K562 (cell line): Measurements from ENCODE around the gene MDK. TPM values are rescaled to one million over a fixed set of nuclear protein-coding genes. Genes with fewer than 3 reads are reported as not detected.

Experiments
- AFF4 ChIP-seq: sonication (generic); formaldehyde crosslinking; IDR thresholded peaks from 2 replicates; pipeline ENCODE4 v1.8.0; 2023; ENCODE audit warnings: mild to moderate bottlenecking, missing genetic modification reagents
- CTBP1 ChIP-seq: fragments of 450-650 bp; IDR thresholded peaks from 2 replicates; pipeline ENCODE4 v1.6.1; 2016; ENCODE audit warnings: borderline replicate concordance
- ESRRA ChIP-seq: fragments of 450-650 bp; IDR thresholded peaks from 2 replicates; pipeline ENCODE4 v1.6.1; 2014; ENCODE audit warnings: low read depth, mild to moderate bottlenecking, moderate library complexity, borderline replicate concordance
- ETS1 ChIP-seq: conservative IDR thresholded peaks from 2 replicates; pipeline ENCODE4 v1.6.1; 2011; ENCODE audit warnings: low read depth, mild to moderate bottlenecking, low read length; ENCODE audit not compliant: control insufficient read depth
- HNRNPLL ChIP-seq: fragments of 200-400 bp; formaldehyde crosslinking; IDR thresholded peaks from 2 replicates; pipeline ENCODE4 v1.6.1; 2017; ENCODE audit warnings: low read length, low read depth, mild to moderate bottlenecking; ENCODE audit not compliant: poor library complexity, severe bottlenecking
- KAT7 ChIP-seq: sonication (generic); formaldehyde crosslinking; IDR thresholded peaks from 2 replicates; pipeline ENCODE4 v1.8.0; 2022; ENCODE audit warnings: missing genetic modification reagents, mild to moderate bottlenecking, borderline replicate concordance
- PREB ChIP-seq: sonication (generic); formaldehyde crosslinking; IDR thresholded peaks from 2 replicates; pipeline ENCODE4 v1.8.1; 2023; ENCODE audit warnings: mild to moderate bottlenecking, missing genetic modification reagents
- SAFB ChIP-seq: fragments of 200-400 bp; formaldehyde crosslinking; IDR thresholded peaks from 2 replicates; pipeline ENCODE4 v1.6.1; 2017; ENCODE audit warnings: low read depth, low read length, borderline replicate concordance
- SIN3B ChIP-seq: fragments of 450-650 bp; IDR thresholded peaks from 2 replicates; pipeline ENCODE4 v1.6.1; 2017; ENCODE audit warnings: low read depth, mild to moderate bottlenecking, moderate library complexity
- SMAD4 ChIP-seq: fragments of 250-450 bp; sonication (Bioruptor Pico); conservative IDR thresholded peaks from 2 replicates; pipeline ENCODE4 v1.8.0; 2021; ENCODE audit warnings: inconsistent platforms, mild to moderate bottlenecking, moderate library complexity
- SUPT5H ChIP-seq: fragments of 450-650 bp; IDR thresholded peaks from 2 replicates; pipeline ENCODE4 v1.6.1; 2016
- THAP7 ChIP-seq: fragments of 250-450 bp; sonication (Bioruptor Pico); IDR thresholded peaks from 2 replicates; pipeline ENCODE4 v1.5.0; 2021
- ZNF224 ChIP-seq: sonication (generic); formaldehyde crosslinking; IDR thresholded peaks from 2 replicates; pipeline ENCODE4 v1.8.0; 2022; ENCODE audit warnings: mild to moderate bottlenecking, missing genetic modification reagents
- ZNF717 ChIP-seq: fragments of 250-450 bp; sonication (Bioruptor Pico); IDR thresholded peaks from 2 replicates; pipeline ENCODE4 v1.5.0; 2021
- polyA plus RNA-seq, 8 experiments: library from polyadenylated mRNA; depleted of rRNA in 4 of 8; stranded (reverse) in 5 of 8; unstranded in 3 of 8; fragments of >200 nt; fragmentation: Nextera tagmentation in 2 of 8; fragmentation: Illumina TruSeq in 1 of 8; extraction: Ambion mirVana in 2 of 8; extraction: Trizol in 1 of 8; gene quantifications; 2 replicates each; pipeline versions ENCODE4 v1.2.1 to v1.2.3, GENCODE V29; 2011 to 2014; ENCODE audit warnings: inconsistent platforms in 1 of 8, missing spikeins in 1 of 8
- total RNA-seq, 7 experiments: library from RNA; depleted of rRNA in 6 of 7; stranded (reverse); fragments of >200 nt in 6 of 7; fragmentation: Illumina TruSeq in 2 of 7; extraction: Trizol in 2 of 7; gene quantifications; 2 replicates each; pipeline versions ENCODE4 v1.2.1 to v1.2.3, GENCODE V29; 2011 to 2021; ENCODE audit warnings: low replicate concordance in 1 of 7
- TF ChIP-seq, protein P1 (sequence below): sonication (generic); formaldehyde crosslinking; IDR thresholded peaks from 2 replicates; pipeline ENCODE4 v1.8.0; 2022; ENCODE audit warnings: mild to moderate bottlenecking, missing genetic modification reagents, borderline replicate concordance
- TF ChIP-seq, protein P2 (sequence below): fragments of 450-650 bp; IDR thresholded peaks from 2 replicates; pipeline ENCODE4 v1.6.1; 2016; ENCODE audit warnings: missing biosample characterization, missing genetic modification characterization

Gene MDK
- total and polyA plus RNA-seq, 9 of the 15 experiments (the other 6 are each of a cell fraction or from before 2014, with no cell fraction given) = 20.7 to 700 (median 350) TPM

GRCh38 chr11:46381048-46381818 lies at the start of gene MDK (continued):
- TF ChIP-seq ETS1 (peak; percentile 14; the same call in 1 of the 2 replicates), ZNF717 (CRISPR knock-in tag) (peak; percentile 72; the same call in 1 of the 2 replicates), SIN3B (no peak), SMAD4 (CRISPR knock-in tag) (no peak; the same call in 1 of the 2 replicates), ZNF224 (CRISPR knock-in tag) (peak; percentile 66; the same call in 1 of the 2 replicates), THAP7 (CRISPR knock-in tag) (peak; percentile 58; the same call in 1 of the 2 replicates), CTBP1 (0 out of 2 replicates have a peak, but pooled peaks have one; percentile 29), SAFB (peak; percentile 56; the same call in 1 of the 2 replicates), SUPT5H (peak; percentile 33; the same call in 1 of the 2 replicates), ESRRA (peak; percentile 3; the same call in 1 of the 2 replicates), AFF4 (CRISPR knock-in tag) (peak; percentile 61; the same call in 1 of the 2 replicates), KAT7 (CRISPR knock-in tag) (0 out of 2 replicates have a peak, but pooled peaks have one; percentile 77), HNRNPLL (no peak), PREB (0 out of 2 replicates have a peak, but pooled peaks have one; percentile 80)
- TF ChIP-seq, protein P1, sequence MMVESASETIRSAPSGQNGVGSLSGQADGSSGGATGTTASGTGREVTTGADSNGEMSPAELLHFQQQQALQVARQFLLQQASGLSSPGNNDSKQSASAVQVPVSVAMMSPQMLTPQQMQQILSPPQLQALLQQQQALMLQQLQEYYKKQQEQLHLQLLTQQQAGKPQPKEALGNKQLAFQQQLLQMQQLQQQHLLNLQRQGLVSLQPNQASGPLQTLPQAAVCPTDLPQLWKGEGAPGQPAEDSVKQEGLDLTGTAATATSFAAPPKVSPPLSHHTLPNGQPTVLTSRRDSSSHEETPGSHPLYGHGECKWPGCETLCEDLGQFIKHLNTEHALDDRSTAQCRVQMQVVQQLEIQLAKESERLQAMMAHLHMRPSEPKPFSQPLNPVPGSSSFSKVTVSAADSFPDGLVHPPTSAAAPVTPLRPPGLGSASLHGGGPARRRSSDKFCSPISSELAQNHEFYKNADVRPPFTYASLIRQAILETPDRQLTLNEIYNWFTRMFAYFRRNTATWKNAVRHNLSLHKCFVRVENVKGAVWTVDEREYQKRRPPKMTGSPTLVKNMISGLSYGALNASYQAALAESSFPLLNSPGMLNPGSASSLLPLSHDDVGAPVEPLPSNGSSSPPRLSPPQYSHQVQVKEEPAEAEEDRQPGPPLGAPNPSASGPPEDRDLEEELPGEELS (CRISPR knock-in tag) = 0 out of 2 replicates have a peak, but pooled peaks have one; percentile 52
- TF ChIP-seq, protein P2, sequence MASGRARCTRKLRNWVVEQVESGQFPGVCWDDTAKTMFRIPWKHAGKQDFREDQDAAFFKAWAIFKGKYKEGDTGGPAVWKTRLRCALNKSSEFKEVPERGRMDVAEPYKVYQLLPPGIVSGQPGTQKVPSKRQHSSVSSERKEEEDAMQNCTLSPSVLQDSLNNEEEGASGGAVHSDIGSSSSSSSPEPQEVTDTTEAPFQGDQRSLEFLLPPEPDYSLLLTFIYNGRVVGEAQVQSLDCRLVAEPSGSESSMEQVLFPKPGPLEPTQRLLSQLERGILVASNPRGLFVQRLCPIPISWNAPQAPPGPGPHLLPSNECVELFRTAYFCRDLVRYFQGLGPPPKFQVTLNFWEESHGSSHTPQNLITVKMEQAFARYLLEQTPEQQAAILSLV (tag) = no peak
